ENCODE data around the gene RNF123.

DNA sequence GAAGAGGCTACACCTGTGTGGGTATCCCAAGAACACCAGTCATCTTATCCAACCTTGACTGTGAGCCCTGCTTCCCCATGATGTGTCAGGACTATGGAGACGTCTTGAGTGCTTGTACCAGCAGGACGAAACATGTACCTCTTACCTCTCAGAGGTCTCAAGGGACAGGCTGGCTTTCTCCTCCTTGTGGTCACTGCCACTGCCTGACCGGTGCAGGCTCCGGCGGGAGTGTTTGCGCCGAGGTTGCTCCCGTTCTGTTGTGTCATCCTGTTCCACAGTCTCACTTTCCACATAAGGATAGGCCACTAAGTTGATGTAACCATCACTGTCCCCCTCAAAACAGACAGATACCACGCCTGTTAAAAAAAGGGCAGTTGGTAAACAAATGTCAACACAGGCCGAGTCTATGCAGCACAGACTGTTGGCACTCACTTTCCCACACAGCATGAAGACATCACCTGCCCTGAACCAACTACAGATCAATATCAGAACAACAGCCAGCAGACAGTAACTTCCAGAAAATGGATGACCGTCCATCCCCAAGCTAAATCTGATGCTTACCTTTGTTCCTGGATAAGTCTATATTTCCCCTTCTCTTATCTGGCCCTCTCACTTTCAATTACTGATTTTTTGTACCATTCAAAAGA, 48.8 kb downstream of the RNF123 start:
- TF ChIP-seq POLR2AphosphoS5 (IDR thresholded peaks at IDR 0.05; ENCODE audit: insufficient read depth, low read depth, low read length) (no peak), EZH2 (IDR thresholded peaks at IDR 0.05; ENCODE audit: borderline replicate concordance, low read depth, low read length, severe bottlenecking) (no peak), POLR2A (IDR thresholded peaks at IDR 0.05; ENCODE audit: low read depth, low read length) (no peak)
